GM21381 (cell line): Measurements from ENCODE around the gene NCOA6.

ENCODE experiments used
- ATAC-seq: cut with Tn5 transposase; IDR thresholded peaks from one replicate; pipeline ENCODE4 v1.9.1; 2021; ENCODE audit warnings: mild to moderate bottlenecking, moderate library complexity; ENCODE audit not compliant: unreplicated experiment

Gene NCOA6

DNA sequence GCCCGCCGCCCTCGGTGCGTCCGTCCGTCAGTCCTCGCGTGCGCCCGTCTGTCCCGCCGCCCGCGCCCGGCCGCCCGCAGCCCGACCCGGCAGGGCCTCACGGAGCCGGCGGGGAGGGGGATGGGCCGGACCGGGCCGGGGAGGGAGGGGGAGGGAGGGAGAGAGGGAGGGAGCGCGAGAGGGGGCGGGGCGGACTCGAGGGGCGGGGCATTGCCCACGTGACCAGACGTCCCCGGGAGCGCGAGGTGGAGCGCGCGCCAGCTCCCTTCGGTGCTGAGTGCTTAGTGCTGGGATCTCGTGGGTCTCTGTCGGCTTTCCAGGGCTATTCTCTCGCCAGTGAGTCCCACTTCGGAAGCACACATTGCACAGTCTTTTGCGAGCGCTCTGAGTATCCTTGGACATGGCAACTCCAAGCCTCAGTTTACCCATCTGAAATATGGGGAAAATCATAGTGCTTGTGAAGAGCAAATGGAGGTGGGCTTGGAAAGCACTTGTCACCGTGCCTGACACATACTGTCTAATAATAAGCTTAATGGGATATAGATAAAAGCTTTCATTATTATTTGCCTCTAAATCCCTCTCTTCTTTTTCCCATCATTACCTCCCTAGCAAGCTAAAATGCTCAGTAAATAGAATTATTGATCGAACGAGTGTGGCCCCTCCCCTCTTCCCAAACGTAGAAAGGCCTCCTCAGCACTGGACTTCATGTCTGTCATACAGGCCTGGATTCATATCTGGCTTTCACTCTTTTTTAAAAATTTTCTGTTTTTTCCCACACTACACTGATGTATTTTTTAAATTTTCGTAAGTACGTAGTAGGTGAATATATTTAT lies at the start of gene NCOA6:
TSS of gene NCOA6 (minus strand) at position 122 of the 833 bp plus-strand sequence. CDS start 43,296 bp downstream, outside the sequence.
- peak; percentile 55 for ATAC-seq

DNA sequence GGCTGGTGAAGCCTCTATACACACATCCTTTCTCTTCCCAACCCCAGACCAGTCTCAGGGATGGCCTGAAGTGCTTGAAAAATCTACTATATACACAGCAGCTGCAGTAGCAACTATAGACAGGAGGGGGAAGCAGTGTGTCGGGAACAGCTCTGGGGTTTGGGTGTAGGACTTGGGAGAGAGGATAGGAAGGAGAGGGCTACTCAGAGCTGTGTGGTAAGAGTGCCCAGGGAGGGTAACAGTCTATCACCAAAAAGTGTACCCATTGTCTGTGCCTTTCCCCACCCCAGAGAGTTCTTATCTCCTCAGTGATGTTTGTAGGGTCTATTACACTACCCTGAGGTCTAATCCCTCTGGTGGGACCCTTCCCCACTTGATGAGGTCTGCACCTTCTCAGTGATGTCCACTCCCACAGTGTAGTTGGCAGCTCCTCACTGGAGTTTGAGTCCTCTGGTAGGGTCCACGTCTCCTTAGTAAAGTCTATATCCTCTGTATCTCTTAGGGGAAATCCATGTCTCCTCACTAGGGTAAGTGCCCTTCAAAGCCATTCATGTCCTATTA lies 48.7 kb upstream of the NCOA6 start:
- no peak for ATAC-seq

GRCh38 chr20:34873583-34874093 lies 48.2 kb upstream of the NCOA6 start:
- no peak for ATAC-seq

GRCh38 chr20:34872622-34873224 lies 47.3 kb upstream of the NCOA6 start, which contains the start of gene GGT7:
TSS of gene GGT7 (minus strand) at chr20:34872856. CDS start at chr20:34872815, 41 bp downstream.
- ATAC-seq: no peak

DNA sequence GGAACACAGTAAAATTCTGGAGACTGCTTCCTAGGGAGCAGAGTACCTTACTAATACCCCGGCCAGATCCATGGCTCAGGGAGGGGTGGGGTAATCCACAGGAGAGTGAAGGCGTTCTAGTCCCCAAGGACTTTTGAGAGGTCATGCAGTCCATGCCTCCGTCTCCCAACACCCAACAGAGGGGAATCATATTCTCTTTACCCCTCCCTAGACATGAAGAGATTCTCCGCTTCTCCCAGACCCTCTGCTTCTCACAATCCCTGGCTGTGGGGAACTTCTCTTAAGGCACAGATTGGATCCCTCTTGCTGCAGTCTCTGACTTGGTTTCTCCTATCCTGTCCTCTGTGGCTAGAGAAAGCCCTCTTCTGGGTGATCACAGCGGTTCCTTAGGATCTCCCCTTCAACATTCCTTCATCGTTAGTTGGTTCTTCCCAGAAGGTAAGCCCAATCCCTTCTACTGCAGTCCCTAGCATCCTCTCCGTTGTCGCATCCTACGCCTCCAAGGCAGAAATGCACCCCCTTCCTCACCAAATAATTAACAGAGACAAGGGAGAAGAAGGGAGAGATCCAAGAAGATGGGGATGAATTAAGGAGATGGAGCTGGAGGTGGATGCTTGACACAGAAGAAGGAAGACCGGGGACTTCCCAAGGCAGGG lies 46.6 kb upstream of the NCOA6 start:
- no peak for ATAC-seq

GRCh38 chr20:34871320-34871926 lies 46.0 kb upstream of the NCOA6 start:
- ATAC-seq: no peak

GRCh38 chr20:34864216-34864615 lies 38.8 kb upstream of the NCOA6 start:
- ATAC-seq: no peak

DNA sequence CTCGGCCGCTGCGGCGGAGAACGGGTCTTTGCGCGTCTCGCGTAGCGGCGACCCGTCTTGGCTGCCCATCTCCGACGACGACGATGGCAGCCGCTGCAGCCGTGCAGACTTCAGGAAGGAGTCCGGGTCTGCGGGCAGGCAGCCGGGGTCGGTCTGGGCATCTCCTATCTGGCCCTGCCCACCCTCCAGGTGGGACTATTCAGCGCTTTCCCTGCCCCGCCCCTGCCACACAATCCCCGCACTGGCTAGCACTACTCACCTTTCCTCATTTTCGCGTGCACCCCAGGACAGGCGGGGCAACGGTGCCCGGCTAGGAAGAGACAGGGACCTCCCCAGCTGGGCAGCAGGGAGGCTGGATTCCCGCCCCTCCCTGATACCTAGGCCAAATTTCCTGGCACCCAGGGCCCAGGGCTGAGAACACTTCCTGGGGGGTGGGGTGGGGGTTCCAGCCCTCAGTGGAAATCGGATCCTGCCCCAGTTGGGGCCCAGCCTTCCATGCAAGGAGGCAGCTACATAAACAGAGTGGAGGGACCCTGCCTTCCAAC lies 38.0 kb upstream of the NCOA6 start:
- no peak for ATAC-seq

- ATAC-seq: no peak
Observed at GRCh38 chr20:34862724-34863123, 37.3 kb upstream of the NCOA6 start.

DNA sequence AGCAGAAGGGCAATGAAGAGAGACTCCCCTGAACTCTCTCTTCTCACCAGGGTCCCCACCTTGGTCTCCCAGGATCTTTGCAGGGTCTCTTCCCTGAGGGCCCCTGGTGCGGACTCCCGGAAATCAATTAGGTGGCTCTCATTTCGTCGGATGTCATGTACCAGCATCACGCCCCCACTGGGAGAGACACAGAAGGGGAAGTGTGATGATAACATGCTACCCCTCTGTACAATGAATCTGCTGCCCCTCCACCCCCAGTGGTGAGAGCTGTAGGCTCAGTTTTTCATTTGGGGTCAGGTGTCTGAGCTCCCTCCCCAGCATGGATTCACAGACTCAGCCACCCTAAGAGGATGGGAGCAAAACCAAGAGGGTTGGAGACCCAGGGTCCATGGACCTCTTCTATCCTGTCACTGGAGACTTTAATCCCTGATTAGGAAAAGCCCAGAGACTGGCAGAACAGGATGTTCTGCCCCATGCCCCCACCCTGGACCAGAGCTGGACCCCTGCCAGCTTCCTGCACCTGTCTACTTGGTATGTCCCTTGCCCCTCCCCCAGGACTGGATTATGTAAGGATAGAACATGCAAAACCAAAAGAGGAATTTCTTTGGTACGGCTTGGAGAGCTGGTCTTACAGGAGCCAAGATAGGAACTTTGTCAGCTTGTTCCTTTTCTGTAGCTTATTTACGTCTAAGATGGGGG lies 36.1 kb upstream of the NCOA6 start:
- ATAC-seq: no peak

- no peak for ATAC-seq
Observed at GRCh38 chr20:34859826-34860545, 34.5 kb upstream of the NCOA6 start.

- no peak for ATAC-seq
Observed at GRCh38 chr20:34859367-34859766, 33.9 kb upstream of the NCOA6 start.

DNA sequence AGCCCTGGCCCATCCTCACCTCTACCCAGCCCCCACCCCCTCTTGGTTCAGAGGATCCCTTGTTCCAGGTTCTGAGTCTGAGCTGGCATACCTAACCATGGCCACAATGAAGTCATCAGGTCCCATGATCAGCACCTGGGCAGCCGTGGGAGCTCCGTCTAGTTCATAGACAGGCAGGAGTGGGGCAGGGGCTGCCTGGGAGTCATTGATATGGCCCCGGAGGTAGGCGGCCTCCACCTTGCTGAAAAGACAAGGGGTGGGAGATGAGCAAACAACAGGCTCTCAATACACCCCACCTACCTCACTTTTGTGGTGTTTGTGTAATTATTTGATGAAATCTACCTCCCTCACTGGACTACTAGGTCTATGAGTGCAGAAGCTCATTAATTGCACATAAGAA lies 26.8 kb upstream of the NCOA6 start:
- no peak for ATAC-seq

GRCh38 chr20:34850969-34851368 lies 25.5 kb upstream of the NCOA6 start:
- ATAC-seq: no peak

DNA sequence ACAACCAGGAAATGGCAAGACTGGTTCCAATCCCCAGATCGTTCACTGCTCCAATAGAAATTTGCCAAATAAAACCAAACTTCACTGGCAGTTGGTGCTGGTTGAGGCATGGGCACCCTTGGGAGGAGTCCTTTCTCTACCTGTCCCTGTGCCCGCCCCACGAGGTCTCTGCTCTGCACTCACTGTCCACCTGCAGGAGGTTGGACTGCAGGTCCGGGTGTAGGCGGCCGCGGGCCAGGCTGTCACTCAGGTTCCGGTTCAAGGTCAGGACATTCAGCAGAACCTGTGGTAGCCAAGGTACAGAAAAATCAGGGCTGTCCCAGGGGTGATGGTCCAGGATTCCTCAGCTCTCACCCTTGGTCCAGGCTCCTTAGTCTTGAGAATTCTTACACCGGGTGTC lies 24.3 kb upstream of the NCOA6 start:
- ATAC-seq: no peak

- no peak for ATAC-seq
Observed at GRCh38 chr20:34848597-34848996, 23.1 kb upstream of the NCOA6 start.

GRCh38 chr20:34843421-34843820 lies 18.0 kb upstream of the NCOA6 start:
- no peak for ATAC-seq

- ATAC-seq: no peak
Observed at GRCh38 chr20:34842143-34842542, 16.7 kb upstream of the NCOA6 start.

DNA sequence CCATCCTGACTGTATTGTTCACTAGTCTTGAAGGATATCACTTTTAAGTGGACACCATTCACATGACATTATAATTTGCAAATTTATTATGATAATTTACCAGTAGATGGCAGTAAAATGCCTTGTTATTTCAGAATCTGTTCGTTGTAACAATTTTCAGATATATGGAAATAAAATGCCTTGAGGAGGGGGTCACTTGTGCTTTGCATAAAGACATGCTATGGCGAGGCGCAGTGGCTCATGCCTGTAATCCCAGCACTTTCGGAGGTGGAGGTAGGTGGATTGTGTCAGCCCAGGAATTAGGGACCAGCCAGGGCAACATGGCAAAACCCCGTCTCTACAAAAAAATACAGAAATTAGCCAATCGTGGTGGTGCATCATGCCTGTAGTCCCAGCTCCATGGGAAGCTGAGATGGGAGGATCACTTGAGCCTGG lies 9.0 kb upstream of the NCOA6 start:
- ATAC-seq: no peak
